Measurements from ENCODE around the gene ZNF710.

The ZNF710 gene

DNA sequence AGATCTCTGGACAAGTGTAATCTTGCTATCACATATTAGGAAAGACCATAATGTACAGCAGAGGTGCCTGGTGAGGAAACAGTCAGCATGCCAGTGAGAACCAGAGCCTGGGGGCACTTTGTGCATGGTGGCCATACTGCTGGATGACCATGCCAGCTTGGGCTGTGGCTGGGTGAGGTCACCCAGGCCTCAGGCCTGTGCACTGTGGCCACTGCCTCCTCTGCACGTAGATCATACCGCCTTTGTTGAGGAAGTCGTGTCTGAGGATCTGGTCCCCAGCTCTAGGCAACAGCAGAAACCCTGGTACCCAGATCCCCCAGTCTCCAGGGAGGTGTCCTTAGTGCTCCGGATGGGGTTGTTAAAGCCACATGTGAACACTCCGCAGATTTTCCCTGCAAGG is 38.9 kb downstream of the ZNF710 start:
- no peak for DNase-seq (ENCODE audit: low read depth in 2 of 2)

DNA sequence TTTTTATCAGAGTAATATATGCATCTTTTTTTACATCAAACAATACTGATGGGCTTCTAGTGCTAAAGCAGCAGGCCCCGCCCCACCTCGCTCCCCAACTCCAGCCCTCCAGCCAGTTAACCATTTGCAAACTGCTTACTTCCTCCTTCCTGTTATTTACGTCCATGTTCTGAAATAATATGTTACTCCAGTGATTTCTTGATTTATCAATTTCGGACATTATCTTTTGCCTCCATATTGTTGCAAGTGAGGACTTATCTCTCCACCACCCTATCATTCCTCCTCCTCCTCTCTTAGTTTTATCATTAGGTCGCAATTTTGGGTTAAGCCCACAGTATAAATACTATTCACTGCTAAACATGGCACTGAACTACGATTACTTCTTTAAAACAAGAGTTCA is 39.5 kb downstream of the ZNF710 start:
- no peak for DNase-seq (ENCODE audit: low read depth in 2 of 2)

- DNase-seq (ENCODE audit: low read depth in 2 of 2), result no peak
These were observed 41.2 kb downstream of the ZNF710 start for GRCh38 chr15:90042356-90042755.

- no peak for DNase-seq (ENCODE audit: low read depth in 2 of 2)
These were observed 41.8 kb downstream of the ZNF710 start for GRCh38 chr15:90042766-90043529.

GRCh38 chr15:90043530-90044010 is 42.4 kb downstream of the ZNF710 start:
- DNase-seq (ENCODE audit: low read depth in 2 of 2), result no peak

DNA sequence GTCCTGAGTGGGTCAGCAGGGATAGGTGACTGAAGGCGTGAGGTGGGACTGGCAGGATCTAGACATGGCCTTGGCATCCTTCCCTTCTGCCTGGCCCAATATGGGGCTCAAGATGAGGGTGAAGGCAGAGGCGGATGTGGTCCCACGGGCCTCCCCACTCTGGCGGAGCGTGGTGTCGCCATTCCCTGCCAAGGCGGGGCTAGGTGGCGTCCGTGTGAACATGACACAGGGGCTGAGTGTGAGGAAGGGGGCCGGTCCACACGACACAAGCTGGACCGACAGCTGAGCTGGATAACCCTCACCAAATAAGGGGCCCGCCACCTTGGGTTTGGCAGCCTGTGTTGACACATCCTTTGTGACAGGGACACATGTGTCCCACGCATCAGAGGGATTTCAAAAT is 43.1 kb downstream of the ZNF710 start:
- no peak for DNase-seq (ENCODE audit: low read depth in 2 of 2)

- no peak for DNase-seq (ENCODE audit: low read depth in 2 of 2)
These were observed 43.8 kb downstream of the ZNF710 start for GRCh38 chr15:90044916-90045371.

- DNase-seq (ENCODE audit: low read depth in 2 of 2), result no peak
These were observed 45.2 kb downstream of the ZNF710 start for GRCh38 chr15:90046289-90046688.

DNA sequence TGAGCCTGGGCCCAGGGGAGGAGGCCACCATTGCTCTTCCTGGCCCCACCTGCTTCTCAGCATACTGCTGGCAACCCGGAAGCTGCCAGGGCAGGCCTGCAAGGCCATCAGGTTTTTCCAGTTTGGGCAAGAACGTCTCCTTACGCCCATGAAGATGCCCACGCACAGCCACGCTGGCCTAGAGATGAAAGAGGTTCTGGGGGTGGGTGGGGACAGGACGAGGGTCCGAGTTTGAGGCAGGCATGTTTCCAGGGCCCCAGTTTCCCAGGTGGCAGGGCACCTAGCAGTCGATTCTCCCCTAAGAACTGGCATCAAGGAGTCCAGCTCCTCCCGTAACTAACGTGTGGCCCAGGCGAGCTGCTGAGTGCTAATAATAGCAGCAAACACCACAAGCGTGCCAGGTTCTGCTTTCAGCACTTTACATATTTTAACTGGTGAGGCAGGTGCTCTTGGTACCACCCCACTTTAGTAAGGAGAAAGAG is 45.8 kb downstream of the ZNF710 start:
- DNase-seq (ENCODE audit: low read depth in 2 of 2), result no peak

GRCh38 chr15:90047956-90048575 is 46.9 kb downstream of the ZNF710 start:
- no peak for DNase-seq (ENCODE audit: low read depth in 2 of 2)

DNA sequence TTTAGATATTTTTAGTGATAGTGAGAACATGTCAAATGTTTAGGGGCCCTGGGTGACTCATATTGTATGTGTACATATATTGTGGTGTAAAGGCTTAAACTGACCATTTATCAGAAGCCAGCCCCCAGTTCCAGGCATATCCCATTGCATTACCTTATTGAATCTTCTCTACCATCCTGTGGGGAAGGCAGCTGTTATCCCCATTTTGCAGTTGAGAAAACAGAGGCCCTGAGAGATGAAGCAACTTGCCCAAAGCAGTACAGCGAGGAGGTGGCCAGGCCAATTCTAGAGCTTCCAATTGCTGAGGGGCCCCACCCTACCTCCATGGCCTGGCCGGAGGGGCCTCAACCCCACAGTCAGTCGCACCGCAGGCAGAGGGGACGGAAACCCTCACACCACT is 47.9 kb downstream of the ZNF710 start:
- no peak for DNase-seq (ENCODE audit: low read depth in 2 of 2)

GRCh38 chr15:90049666-90050604 is 48.8 kb downstream of the ZNF710 start:
- no peak for DNase-seq (ENCODE audit: low read depth in 2 of 2)

DNA sequence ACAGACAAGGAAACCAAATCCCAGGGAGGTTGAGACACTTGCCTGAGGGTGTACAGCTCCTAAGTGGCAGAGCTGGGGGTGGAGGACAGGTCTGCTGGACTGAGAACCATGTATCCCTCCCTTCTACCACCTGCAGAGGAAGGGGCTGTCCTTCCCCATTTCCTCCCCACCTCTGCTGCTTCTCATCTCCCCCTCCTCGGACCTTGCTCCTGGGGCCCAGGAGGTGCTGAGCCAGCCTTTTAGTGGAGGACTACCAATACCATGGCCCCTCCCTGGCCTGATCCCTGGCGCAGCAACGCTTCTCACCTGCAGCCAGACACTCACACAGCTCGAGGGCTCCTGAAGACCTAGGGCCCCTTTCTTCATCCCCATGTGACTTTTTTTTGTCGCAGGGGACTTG is 50.8 kb downstream of the ZNF710 start:
- no peak for DNase-seq (ENCODE audit: low read depth in 2 of 2)

DNA sequence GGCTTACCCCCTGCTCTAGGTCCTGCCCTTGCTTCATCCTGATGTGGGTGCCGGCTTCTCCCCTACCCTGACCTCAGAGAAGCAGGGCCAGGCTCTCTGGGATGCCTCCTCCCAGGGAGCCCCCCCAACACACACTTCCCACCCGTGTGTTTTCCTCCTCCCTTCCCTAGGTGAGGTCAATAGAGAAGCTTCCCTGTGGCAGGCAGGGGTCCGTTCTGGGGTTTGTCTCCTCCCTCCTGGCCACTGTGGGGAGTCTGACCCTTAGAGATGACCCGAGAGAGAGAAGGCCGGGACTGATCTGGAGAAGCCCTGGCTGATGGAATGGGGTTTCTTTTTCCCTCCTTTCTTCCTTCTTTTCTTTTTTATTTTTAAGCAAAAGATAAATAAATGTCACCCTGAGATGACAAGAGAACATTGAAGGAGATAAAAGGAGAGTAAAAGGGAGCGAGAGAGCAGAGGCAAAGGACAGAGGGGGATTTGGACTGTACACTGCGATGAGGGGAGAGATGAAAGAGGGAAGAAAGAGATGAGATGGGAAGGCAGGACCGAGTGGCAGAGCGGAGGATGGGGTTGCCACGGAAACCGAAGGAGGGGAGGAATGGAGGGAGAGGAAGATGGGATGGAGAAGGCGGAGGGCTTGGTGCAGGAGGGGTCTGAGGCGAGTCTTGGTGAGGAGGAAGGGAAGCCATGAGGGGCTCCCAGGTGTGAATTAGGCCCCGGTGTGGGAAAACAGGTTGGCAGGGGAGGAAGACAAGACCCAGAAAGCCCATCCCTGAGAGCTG is 52.8 kb downstream of the ZNF710 start:
- no peak for DNase-seq (ENCODE audit: low read depth in 2 of 2)

DNA sequence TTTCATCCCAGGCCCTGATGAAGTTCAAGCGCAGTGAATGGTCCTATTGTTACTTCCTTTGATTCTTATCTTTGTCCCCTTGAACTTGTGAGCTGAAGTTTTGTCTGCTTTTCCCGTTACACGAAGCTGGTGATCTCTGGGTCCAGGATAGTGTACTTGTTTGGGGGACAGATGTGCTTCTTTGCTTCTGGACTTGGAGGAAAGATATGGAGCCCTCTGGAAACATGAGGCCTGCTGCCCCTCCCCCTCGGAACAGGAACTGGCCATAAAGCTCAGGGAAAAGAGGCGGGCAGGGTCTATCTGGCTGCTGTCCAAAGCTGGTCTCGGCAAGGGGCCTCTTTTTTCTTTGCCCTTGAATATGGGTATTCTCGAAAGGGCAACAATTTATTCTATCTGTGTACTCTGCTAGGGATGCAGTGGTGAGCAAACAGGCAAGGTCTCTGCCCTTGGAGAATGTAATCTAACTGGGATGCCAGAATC is 53.5 kb downstream of the ZNF710 start:
- DNase-seq (ENCODE audit: low read depth in 2 of 2), result no peak

DNA sequence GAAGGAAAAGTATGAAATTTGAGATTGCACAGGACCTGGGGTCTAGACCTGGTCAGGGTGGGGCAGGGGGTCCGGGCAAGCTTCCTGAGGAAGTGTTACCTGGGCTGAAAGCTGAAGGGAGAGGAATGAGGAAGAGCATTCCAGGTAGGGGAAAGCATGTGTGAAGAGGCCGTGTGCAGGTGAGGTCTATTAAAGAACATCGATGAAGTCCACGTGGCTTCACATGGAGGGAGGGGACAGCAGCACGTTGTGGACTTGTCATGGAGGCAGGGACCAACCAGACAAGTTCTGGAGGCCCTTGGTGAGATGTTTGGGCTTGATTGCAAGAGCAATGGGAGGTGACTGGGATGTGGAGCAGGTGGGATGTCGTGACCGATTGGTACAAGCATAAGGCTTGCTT is 54.1 kb downstream of the ZNF710 start:
- DNase-seq (ENCODE audit: low read depth in 2 of 2), result no peak

DNA sequence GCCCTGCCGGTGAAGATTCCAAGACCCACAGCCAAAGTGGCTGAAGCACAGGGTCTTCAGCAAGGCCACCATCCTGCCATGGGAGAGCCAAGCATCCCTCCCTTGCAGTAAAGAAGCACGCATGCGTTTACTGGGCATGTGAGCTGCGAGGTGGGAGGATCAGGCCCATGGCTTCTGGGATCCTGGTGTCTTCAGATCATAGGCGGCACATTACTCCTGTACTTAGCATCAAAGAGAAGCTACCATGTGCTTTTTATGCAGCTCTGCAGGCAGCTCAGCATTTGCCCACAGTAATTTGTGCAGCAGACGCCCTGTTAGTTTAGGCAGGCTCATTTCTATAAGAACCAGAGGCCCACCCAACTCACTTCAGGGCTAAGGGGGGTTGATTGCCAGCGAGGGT is 55.4 kb downstream of the ZNF710 start:
- no peak for DNase-seq (ENCODE audit: low read depth in 2 of 2)

- DNase-seq (ENCODE audit: low read depth in 2 of 2), result no peak
These were observed 57.2 kb downstream of the ZNF710 start for GRCh38 chr15:90058308-90058707.

DNA sequence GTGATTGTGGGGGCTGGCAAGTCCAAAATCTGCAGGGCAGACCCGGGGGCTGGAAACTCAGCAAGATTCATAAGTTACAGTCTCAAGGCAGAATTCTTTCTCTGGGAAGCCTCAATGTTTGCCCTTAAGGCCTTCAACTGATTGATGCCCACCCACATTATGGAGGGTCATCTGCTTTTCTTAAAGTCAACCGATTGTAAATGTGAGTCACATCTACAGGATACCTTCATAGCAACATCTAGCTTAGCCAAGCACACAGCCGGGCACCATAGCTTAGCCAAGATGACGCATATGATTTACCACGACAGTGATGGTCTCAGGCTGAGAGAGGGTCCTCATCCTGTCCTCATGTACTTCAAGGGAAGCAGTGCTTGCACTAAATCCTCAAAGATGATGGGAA is 57.7 kb downstream of the ZNF710 start:
- no peak for DNase-seq (ENCODE audit: low read depth in 2 of 2)

GRCh38 chr15:90059208-90059985 is 58.3 kb downstream of the ZNF710 start:
- DNase-seq (ENCODE audit: low read depth in 2 of 2), result no peak
